ENCODE results near the gene CCDC183. TPM values are rescaled to one million over a fixed set of nuclear protein-coding genes. Genes with fewer than 3 reads are reported as not detected.

Gene CCDC183
- total and polyA plus RNA-seq, 10 of the 15 experiments (the other 5 are each of a cell fraction or from before 2014, with no cell fraction given), result 0.04 to 1.2 (median 0.55) TPM; not detected in 5

GRCh38 chr9:136821826-136822544, 25.8 kb downstream of the CCDC183 start (continued):
- no peak for TF ChIP-seq PRDM15 (CRISPR knock-in tag; IDR thresholded peaks at IDR 0.05)
- no peak for TF ChIP-seq MEF2B (IDR thresholded peaks at IDR 0.05; ENCODE audit: partially characterized antibody, poor library complexity, severe bottlenecking)
- TF ChIP-seq TCF12 (IDR thresholded peaks at IDR 0.05; ENCODE audit: low read depth, low read length), result no peak
- TF ChIP-seq BCL11A (IDR thresholded peaks at IDR 0.05; ENCODE audit: low read depth, low read length), result no peak
- no peak for TF ChIP-seq SUZ12 (IDR thresholded peaks at IDR 0.05; ENCODE audit: unreplicated experiment)

- H4K20me1 ChIP-seq (ENCODE audit: control insufficient read depth, insufficient read depth), result no peaks in the 10 kb centered on the region
- no peak overlapping the region for H3K9ac ChIP-seq (ENCODE audit: control insufficient read depth, insufficient read depth, low read length)
- WGBS (ENCODE audit: insufficient coverage, insufficient replicate concordance, low lambda C conversion rate, missing lambda C conversion rate), result 94% methylated on average over 29 of the region's 30 CpGs
- H3K27me3 ChIP-seq (replicated peaks in 1 of 2; ENCODE audit: control insufficient read depth in 2 of 2, insufficient read depth in 2 of 2, low read length in 1 of 2), result no peaks in the 10 kb centered on the region
- H3K79me2 ChIP-seq (ENCODE audit: control insufficient read depth, insufficient read depth, low read length), result no peaks in the 10 kb centered on the region
- no peaks in the 10 kb centered on the region for H3K9me3 ChIP-seq (replicated peaks; ENCODE audit: control insufficient read depth, insufficient read depth, low read length)
- no peak for ATAC-seq
- ChIA-PET RAD21 (ENCODE audit: unreplicated experiment) (interaction anchor here (0.6 kb wide), 1 partner anchor 772 kb away, joined by 3 read pairs; no protein-coding TSS in a partner anchor), POLR2A (interaction anchor here (0.6 kb wide), 1 partner anchor 554 kb away, joined by 3 read pairs; no protein-coding TSS in a partner anchor), SMC1A (ENCODE audit: uncharacterized antibody, unreplicated experiment) (no interaction called here), CTCF (interaction anchor here (1.0 kb wide), 1 partner anchor 19 kb away, joined by 5 read pairs; the partner anchor contains the start of gene AJM1)
- H3K4me3 ChIP-seq, result no peak overlapping the region
- no TSS peak for BruUV-seq (replicated peaks)
- DNase-seq (ENCODE audit: low read depth, low spot score), result no peak
- H3K27ac ChIP-seq (ENCODE audit: control insufficient read depth, insufficient read depth), result no peak overlapping the region
- no peak overlapping the region for H2AFZ ChIP-seq (ENCODE audit: control insufficient read depth, low read depth, low read length)
- in situ Hi-C loops (cut with MboI), result no loop called here
- no peak overlapping the region for H3K4me2 ChIP-seq (ENCODE audit: control insufficient read depth, insufficient read depth)
- peaks cover 3 to 9% of the 10 kb centered on the region in 2 experiments; a peak in 3 of 4 replicates for H3K36me3 ChIP-seq (ENCODE audit: control insufficient read depth in 2 of 2, insufficient read depth in 2 of 2, low read length in 1 of 2)
- intact Hi-C loops (cut with micrococcal nuclease; ENCODE audit: unreplicated experiment), result no loop called here
- no peaks in the 10 kb centered on the region for H3K4me1 ChIP-seq (ENCODE audit: control insufficient read depth, insufficient read depth, low read length)
- no peak for FAIRE-seq
- TF ChIP-seq NKRF (conservative IDR thresholded peaks at IDR 0.05) (no peak), ATF7 (IDR thresholded peaks at IDR 0.05; ENCODE audit: low read depth) (no peak), BACH1 (IDR thresholded peaks at IDR 0.05; ENCODE audit: borderline replicate concordance) (no peak)
- TF ChIP-seq, protein P1, sequence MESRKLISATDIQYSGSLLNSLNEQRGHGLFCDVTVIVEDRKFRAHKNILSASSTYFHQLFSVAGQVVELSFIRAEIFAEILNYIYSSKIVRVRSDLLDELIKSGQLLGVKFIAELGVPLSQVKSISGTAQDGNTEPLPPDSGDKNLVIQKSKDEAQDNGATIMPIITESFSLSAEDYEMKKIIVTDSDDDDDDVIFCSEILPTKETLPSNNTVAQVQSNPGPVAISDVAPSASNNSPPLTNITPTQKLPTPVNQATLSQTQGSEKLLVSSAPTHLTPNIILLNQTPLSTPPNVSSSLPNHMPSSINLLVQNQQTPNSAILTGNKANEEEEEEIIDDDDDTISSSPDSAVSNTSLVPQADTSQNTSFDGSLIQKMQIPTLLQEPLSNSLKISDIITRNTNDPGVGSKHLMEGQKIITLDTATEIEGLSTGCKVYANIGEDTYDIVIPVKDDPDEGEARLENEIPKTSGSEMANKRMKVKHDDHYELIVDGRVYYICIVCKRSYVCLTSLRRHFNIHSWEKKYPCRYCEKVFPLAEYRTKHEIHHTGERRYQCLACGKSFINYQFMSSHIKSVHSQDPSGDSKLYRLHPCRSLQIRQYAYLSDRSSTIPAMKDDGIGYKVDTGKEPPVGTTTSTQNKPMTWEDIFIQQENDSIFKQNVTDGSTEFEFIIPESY (IDR thresholded peaks at IDR 0.05), result no peak
- TF ChIP-seq, protein P2, sequence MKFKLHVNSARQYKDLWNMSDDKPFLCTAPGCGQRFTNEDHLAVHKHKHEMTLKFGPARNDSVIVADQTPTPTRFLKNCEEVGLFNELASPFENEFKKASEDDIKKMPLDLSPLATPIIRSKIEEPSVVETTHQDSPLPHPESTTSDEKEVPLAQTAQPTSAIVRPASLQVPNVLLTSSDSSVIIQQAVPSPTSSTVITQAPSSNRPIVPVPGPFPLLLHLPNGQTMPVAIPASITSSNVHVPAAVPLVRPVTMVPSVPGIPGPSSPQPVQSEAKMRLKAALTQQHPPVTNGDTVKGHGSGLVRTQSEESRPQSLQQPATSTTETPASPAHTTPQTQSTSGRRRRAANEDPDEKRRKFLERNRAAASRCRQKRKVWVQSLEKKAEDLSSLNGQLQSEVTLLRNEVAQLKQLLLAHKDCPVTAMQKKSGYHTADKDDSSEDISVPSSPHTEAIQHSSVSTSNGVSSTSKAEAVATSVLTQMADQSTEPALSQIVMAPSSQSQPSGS (IDR thresholded peaks at IDR 0.05; ENCODE audit: low read length), result no peak
Observed at GRCh38 chr9:136823136-136824046, 27.3 kb downstream of the CCDC183 start.
